ENCODE data around the gene RNASEH2A. TPM values are rescaled to one million over a fixed set of nuclear protein-coding genes. Genes with fewer than 3 reads are reported as not detected.

RNASEH2A gene
- total and polyA plus RNA-seq, 2 of the 13 experiments (the other 11 are each of a cell fraction or from before 2014, with no cell fraction given), result 25.1 to 35.8 TPM

DNA sequence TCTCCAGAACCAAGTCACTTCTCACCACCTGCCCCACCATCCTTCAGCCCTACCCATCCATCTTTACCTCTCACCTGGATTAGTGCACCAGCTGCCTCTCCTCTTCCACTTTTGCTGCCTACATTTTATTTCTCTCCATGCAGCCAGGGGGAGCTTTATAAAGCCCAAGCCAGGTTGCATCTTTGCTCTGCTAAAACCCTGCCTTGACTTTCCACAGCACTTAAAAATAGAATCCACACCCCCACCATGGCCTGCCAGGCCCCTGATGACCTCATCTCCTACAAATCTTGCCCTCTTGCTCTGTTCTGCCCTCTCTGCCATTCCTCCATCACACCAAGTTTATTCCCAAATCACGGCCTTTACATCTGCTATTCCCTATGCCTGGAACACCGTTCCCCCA lies 32.8 kb upstream of the RNASEH2A start (continued):
- TF ChIP-seq, protein P1, sequence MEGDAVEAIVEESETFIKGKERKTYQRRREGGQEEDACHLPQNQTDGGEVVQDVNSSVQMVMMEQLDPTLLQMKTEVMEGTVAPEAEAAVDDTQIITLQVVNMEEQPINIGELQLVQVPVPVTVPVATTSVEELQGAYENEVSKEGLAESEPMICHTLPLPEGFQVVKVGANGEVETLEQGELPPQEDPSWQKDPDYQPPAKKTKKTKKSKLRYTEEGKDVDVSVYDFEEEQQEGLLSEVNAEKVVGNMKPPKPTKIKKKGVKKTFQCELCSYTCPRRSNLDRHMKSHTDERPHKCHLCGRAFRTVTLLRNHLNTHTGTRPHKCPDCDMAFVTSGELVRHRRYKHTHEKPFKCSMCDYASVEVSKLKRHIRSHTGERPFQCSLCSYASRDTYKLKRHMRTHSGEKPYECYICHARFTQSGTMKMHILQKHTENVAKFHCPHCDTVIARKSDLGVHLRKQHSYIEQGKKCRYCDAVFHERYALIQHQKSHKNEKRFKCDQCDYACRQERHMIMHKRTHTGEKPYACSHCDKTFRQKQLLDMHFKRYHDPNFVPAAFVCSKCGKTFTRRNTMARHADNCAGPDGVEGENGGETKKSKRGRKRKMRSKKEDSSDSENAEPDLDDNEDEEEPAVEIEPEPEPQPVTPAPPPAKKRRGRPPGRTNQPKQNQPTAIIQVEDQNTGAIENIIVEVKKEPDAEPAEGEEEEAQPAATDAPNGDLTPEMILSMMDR (CRISPR knock-in tag; IDR thresholded peaks at IDR 0.05), result peak; percentile 30; the same call in 1 of the 2 replicates
- TF ChIP-seq ATF7 (IDR thresholded peaks at IDR 0.05), result peak; percentile 73
- TF ChIP-seq ATF7 (CRISPR knock-in tag; IDR thresholded peaks at IDR 0.05), result no peak
- TF ChIP-seq, protein P2, sequence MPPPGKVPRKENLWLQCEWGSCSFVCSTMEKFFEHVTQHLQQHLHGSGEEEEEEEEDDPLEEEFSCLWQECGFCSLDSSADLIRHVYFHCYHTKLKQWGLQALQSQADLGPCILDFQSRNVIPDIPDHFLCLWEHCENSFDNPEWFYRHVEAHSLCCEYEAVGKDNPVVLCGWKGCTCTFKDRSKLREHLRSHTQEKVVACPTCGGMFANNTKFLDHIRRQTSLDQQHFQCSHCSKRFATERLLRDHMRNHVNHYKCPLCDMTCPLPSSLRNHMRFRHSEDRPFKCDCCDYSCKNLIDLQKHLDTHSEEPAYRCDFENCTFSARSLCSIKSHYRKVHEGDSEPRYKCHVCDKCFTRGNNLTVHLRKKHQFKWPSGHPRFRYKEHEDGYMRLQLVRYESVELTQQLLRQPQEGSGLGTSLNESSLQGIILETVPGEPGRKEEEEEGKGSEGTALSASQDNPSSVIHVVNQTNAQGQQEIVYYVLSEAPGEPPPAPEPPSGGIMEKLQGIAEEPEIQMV (CRISPR knock-in tag; IDR thresholded peaks at IDR 0.05; ENCODE audit: low read depth), result no peak
- no peak for TF ChIP-seq ZNF326 (CRISPR knock-in tag; IDR thresholded peaks at IDR 0.05; ENCODE audit: borderline replicate concordance)

DNA sequence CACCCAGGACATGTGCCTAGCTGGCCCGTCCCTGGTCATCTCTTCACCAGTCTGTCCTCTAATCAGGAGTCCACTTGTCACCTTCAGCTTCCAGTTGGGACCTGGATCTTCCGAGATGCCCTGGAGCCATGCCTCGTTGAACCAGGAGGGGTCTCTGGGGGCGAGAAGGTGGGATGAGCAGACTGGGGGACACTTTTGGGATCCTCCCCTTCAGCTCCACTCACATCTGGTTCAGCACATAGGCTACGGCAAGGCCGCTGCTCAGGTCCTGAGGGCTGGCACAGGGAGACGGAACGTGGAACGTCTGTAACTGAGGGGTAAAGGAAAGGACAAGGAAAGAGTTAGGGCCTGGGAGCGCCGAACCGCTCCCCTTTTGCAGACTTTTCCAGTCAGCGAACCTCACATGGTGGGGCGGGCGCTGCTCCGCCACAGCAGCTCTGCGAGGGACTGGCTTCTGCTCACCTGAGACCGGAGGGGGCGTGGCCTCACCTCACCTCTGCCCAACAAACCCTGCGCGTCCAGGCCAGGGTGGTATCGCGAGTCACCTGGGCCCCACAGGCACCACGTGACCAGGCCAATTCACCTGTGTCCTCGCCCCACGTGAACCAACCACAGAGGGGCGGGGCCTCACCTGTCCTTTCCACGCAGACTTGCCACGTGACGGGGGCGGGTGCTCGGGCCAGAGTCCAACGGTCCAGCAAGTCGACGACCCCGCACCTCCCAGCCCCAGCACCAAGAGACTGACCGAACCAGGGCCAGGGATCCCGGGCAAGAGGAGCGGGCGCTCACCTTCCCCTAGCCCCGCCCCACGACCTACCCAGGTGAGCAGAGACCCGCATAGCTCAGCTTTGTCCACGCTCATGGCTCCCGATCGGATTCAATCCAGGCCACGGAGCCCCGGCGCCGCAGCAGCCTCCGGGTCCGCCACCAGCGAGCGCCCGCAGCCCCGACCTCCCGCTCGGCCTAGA lies 31.5 kb upstream of the RNASEH2A start, which contains the start of gene HOOK2:
TSS of gene HOOK2 (minus strand) at position 965 of the 968 bp plus-strand sequence. CDS start at position 862, 103 bp downstream.
- ChIA-PET CTCF (ENCODE audit: low intra/inter-chr PET ratio, low total read pairs) (interaction anchor here (0.7 to 1.6 kb wide), 4 partner anchors 9 to 22 kb away, joined by 4 to 9 read pairs (median 6); no protein-coding TSS in a partner anchor), POLR2A (interaction anchor here (2.3 to 6.4 kb wide), 2 partner anchors 9 to 17 kb away, joined by 13 to 124 read pairs; partner anchors contain the start of gene JUNB)
- Histone ChIP-seq H3K4me1 (ENCODE audit: insufficient read depth, low read length) (peaks cover 30% of the 10 kb centered on the region), H3K4me2 (ENCODE audit: low read depth, low read length) (peak within 1 kb of the TSS; percentile 93), H3K4me3 (replicated peaks in 1 of 3; ENCODE audit: insufficient read depth in 1 of 3, low read depth in 2 of 3, low read length in 3 of 3) (peak within 1 kb of the TSS; percentile 72 to 92 (median 90); a peak in 5 of 6 replicates), H3K27me3 (ENCODE audit: control insufficient read depth in 1 of 2, insufficient read depth in 2 of 2, low read length in 2 of 2) (no peaks in the 10 kb centered on the region), H2AFZ (ENCODE audit: low read length) (no peak within 1 kb of the TSS), H4K20me1 (ENCODE audit: insufficient read depth, low read length) (no peaks in the 10 kb centered on the region), H3K36me3 (replicated peaks in 1 of 2; ENCODE audit: control insufficient read depth in 1 of 2, insufficient read depth in 2 of 2, low read length in 2 of 2) (no peaks in the 10 kb centered on the region), H3K79me2 (ENCODE audit: insufficient read depth, low read length) (no peaks in the 10 kb centered on the region), H3K9ac (ENCODE audit: insufficient read depth, low read depth, low read length) (peak within 1 kb of the TSS; percentile 87), H3K9me3 (ENCODE audit: low read length) (no peaks in the 10 kb centered on the region), H3K27ac (ENCODE audit: extremely low read length, insufficient read depth, low read length) (peak within 1 kb of the TSS; percentile 76)
- ATAC-seq, result no peak; the same call in 2 of the 3 replicates
- BruUV-seq (replicated peaks), result TSS peak; percentile 70
- no peak for FAIRE-seq
- DNase-seq (ENCODE audit: low spot score), result no peak
- 71% methylated on average over 15 of the region's 58 CpGs for WGBS (ENCODE audit: low lambda C conversion rate)
- intact Hi-C loops (cut with micrococcal nuclease; ENCODE audit: unreplicated experiment) (no loop called here), in situ Hi-C loops (cut with HindIII; ENCODE audit: extremely low pct_ligation_motif_present, low pct_unique_long_range_greater_than_20kb) (loop anchor here (5.0 kb wide), 1 partner anchor 62 kb away; the partner anchor contains the start of gene MAST1)
- no peak for TF ChIP-seq RBM39 (IDR thresholded peaks at IDR 0.05; ENCODE audit: low read depth, low read length, poor library complexity, severe bottlenecking)
- TF ChIP-seq NFRKB (IDR thresholded peaks at IDR 0.05), result no peak
- no peak for TF ChIP-seq TOPORS (CRISPR knock-in tag; IDR thresholded peaks at IDR 0.05)
- no peak for TF ChIP-seq KAT2B (IDR thresholded peaks at IDR 0.05; ENCODE audit: borderline replicate concordance, low read depth, low read length)
- no peak for TF ChIP-seq SOX6 (IDR thresholded peaks at IDR 0.05)
- TF ChIP-seq SOX6 (CRISPR knock-in tag; IDR thresholded peaks at IDR 0.05), result peak; percentile 38; the same call in 1 of the 2 replicates
- TF ChIP-seq NR2C2 (CRISPR knock-in tag; IDR thresholded peaks at IDR 0.05; ENCODE audit: borderline replicate concordance), result no peak; the same call in none of the 2 replicates
- peak; percentile 38; the same call in 1 of the 2 replicates for TF ChIP-seq ZNF274 (CRISPR knock-in tag; IDR thresholded peaks at IDR 0.05)
- peak; percentile 92; the same call in 1 of the 2 replicates for TF ChIP-seq EED (CRISPR knock-in tag; IDR thresholded peaks at IDR 0.05)
- peak; percentile 54 for TF ChIP-seq TGIF2 (CRISPR knock-in tag; IDR thresholded peaks at IDR 0.05)
- 0 out of 2 replicates have a peak, but pooled peaks have one; percentile 66 for TF ChIP-seq ZNF598 (CRISPR knock-in tag; IDR thresholded peaks at IDR 0.05; ENCODE audit: borderline replicate concordance)
- TF ChIP-seq FOXO1 (CRISPR knock-in tag; IDR thresholded peaks at IDR 0.05), result no peak
- TF ChIP-seq, protein P3, sequence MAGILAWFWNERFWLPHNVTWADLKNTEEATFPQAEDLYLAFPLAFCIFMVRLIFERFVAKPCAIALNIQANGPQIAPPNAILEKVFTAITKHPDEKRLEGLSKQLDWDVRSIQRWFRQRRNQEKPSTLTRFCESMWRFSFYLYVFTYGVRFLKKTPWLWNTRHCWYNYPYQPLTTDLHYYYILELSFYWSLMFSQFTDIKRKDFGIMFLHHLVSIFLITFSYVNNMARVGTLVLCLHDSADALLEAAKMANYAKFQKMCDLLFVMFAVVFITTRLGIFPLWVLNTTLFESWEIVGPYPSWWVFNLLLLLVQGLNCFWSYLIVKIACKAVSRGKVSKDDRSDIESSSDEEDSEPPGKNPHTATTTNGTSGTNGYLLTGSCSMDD (CRISPR knock-in tag; IDR thresholded peaks at IDR 0.05), result no peak
- TF ChIP-seq MED1 (CRISPR knock-in tag; IDR thresholded peaks at IDR 0.05), result peak; percentile 27
